Right atrium auricular region (tissue), 2 donors: Measurements from ENCODE around the gene FAM241A. TPM values are rescaled to one million over a fixed set of nuclear protein-coding genes. Genes with fewer than 3 reads are reported as not detected.

Experiments used
- DNase-seq: peaks from one replicate; pipeline ENCODE4 v3.0.0-alpha.2; 2019; ENCODE audit warnings: low spot score
- H3K27ac ChIP-seq, 2 donors: fragments of 200-600 bp; sonication (generic); 1 replicate in 1 of 2; 2 replicates in 1 of 2; pipeline ENCODE4 v1.5.1; 2016 to 2019
- H3K27me3 ChIP-seq, 2 donors: fragments of 200-600 bp; sonication (generic); one replicate each; pipeline versions ENCODE4 v1.5.1 to v1.6.0; 2017 to 2019
- H3K36me3 ChIP-seq: fragments of 200-600 bp; sonication (generic); one replicate; pipeline ENCODE4 v1.5.1; 2016
- H3K4me1 ChIP-seq, 2 donors: fragments of 200-600 bp; sonication (generic); one replicate each; pipeline versions ENCODE4 v1.5.1 to v1.6.0; 2017 to 2019
- H3K4me3 ChIP-seq, 2 donors: fragments of 200-600 bp; sonication (generic); 1 replicate in 1 of 2; 2 replicates in 1 of 2; pipeline ENCODE4 v1.5.1; 2017 to 2019; ENCODE audit warnings: mild to moderate bottlenecking in 1 of 2, moderate library complexity in 1 of 2
- H3K9me3 ChIP-seq, 2 donors: fragments of 200-600 bp; sonication (generic); one replicate each; pipeline ENCODE4 v1.5.1; 2019
- CTCF ChIP-seq, 2 donors: fragments of 200-600 bp; sonication (generic); IDR thresholded peaks; one replicate each; pipeline ENCODE4 v1.5.1; 2019; ENCODE audit warnings: antibody characterized with exemption in 2 of 2
- total RNA-seq, 2 donors: library from RNA; depleted of rRNA; stranded (reverse); fragments of >200 nt; gene quantifications; one replicate each; pipeline ENCODE4 v1.1.0, GENCODE V29; 2016

FAM241A gene
- total RNA-seq: 1 to 10 TPM; 6.0 to 6.7 TPM

GRCh38 chr4:112145326-112145789 lies at the start of gene FAM241A:
TSS of gene FAM241A (plus strand) at chr4:112145454. CDS start at chr4:112145581, 127 bp downstream.
- peak within 1 kb of the TSS; percentile 89 to 91 for H3K27ac ChIP-seq
- DNase-seq: peak; percentile 86
- H3K36me3 ChIP-seq: no peaks in the 10 kb centered on the region
- peaks cover 0 to 50% of the 10 kb centered on the region in 2 donors for H3K4me1 ChIP-seq
- H3K9me3 ChIP-seq: no peaks in the 10 kb centered on the region
- peak within 1 kb of the TSS; percentile 76 to 85 for H3K4me3 ChIP-seq
- no peak for TF ChIP-seq CTCF (IDR thresholded peaks at IDR 0.05)
- H3K27me3 ChIP-seq: no peaks in the 10 kb centered on the region

GRCh38 chr4:112098841-112099530 lies 46.3 kb upstream of the FAM241A start:
- Histone ChIP-seq H3K4me3 (no peak overlapping the region), H3K9me3 (no peaks in the 10 kb centered on the region), H3K36me3 (no peaks in the 10 kb centered on the region), H3K4me1 (no peaks in the 10 kb centered on the region), H3K27ac (no peak overlapping the region), H3K27me3 (no peaks in the 10 kb centered on the region)
- no peak for DNase-seq
- TF ChIP-seq CTCF (IDR thresholded peaks at IDR 0.05): no peak

GRCh38 chr4:112099701-112100297 lies 45.5 kb upstream of the FAM241A start:
- H3K4me3 ChIP-seq: no peak overlapping the region
- H3K4me1 ChIP-seq: no peaks in the 10 kb centered on the region
- H3K9me3 ChIP-seq: no peaks in the 10 kb centered on the region
- no peaks in the 10 kb centered on the region for H3K36me3 ChIP-seq
- H3K27ac ChIP-seq: no peak overlapping the region
- peak; percentile 24 to 76 for TF ChIP-seq CTCF (IDR thresholded peaks at IDR 0.05)
- DNase-seq: no peak
- no peaks in the 10 kb centered on the region for H3K27me3 ChIP-seq

GRCh38 chr4:112102875-112103370 lies 42.3 kb upstream of the FAM241A start:
- DNase-seq: no peak
- Histone ChIP-seq H3K4me1 (no peaks in the 10 kb centered on the region), H3K4me3 (no peak overlapping the region), H3K36me3 (no peaks in the 10 kb centered on the region), H3K9me3 (no peaks in the 10 kb centered on the region), H3K27me3 (no peaks in the 10 kb centered on the region), H3K27ac (no peak overlapping the region)
- no peak for TF ChIP-seq CTCF (IDR thresholded peaks at IDR 0.05)

GRCh38 chr4:112105201-112105969 lies 39.9 kb upstream of the FAM241A start:
- Histone ChIP-seq H3K9me3 (no peaks in the 10 kb centered on the region), H3K4me3 (no peak overlapping the region), H3K27me3 (no peaks in the 10 kb centered on the region), H3K27ac (no peak overlapping the region), H3K36me3 (no peaks in the 10 kb centered on the region), H3K4me1 (no peaks in the 10 kb centered on the region)
- DNase-seq: no peak
- TF ChIP-seq CTCF (IDR thresholded peaks at IDR 0.05): no peak
